IPS-18a (cell line): Measurements from ENCODE around the gene GAS1.

Experiments used
- H3K27ac ChIP-seq: one replicate; pipeline ENCODE4 v1.5.1; 2013; ENCODE audit warnings: low read length
- H3K27me3 ChIP-seq: one replicate; pipeline ENCODE4 v1.6.1; 2013; ENCODE audit warnings: mild to moderate bottlenecking, low read length; ENCODE audit not compliant: control insufficient read depth, insufficient read depth
- H3K36me3 ChIP-seq: one replicate; pipeline ENCODE4 v1.6.1; 2013; ENCODE audit warnings: low read depth, low read length; ENCODE audit not compliant: control insufficient read depth
- H3K4me1 ChIP-seq: one replicate; pipeline ENCODE4 v1.6.1; 2013; ENCODE audit warnings: low read depth, low read length; ENCODE audit not compliant: control insufficient read depth
- H3K4me3 ChIP-seq: one replicate; pipeline ENCODE4 v1.5.1; 2013; ENCODE audit warnings: low read length
- H3K9ac ChIP-seq: one replicate; pipeline ENCODE4 v1.6.1; 2013; ENCODE audit warnings: mild to moderate bottlenecking, low read length, moderate library complexity
- H3K9me3 ChIP-seq: one replicate; pipeline ENCODE4 v1.6.1; 2013; ENCODE audit warnings: low read depth, low read length; ENCODE audit not compliant: control insufficient read depth

Gene GAS1

GRCh38 chr9:86960938-86961337 is 13.6 kb upstream of the GAS1 start:
- Histone ChIP-seq H3K36me3 (no peaks in the 10 kb centered on the region), H3K9ac (no peak overlapping the region), H3K9me3 (no peaks in the 10 kb centered on the region), H3K4me3 (no peak overlapping the region), H3K27me3 (no peaks in the 10 kb centered on the region), H3K27ac (no peak overlapping the region), H3K4me1 (no peaks in the 10 kb centered on the region)

GRCh38 chr9:86958203-86958602 is 10.9 kb upstream of the GAS1 start:
- Histone ChIP-seq H3K9ac (no peak overlapping the region), H3K4me3 (no peak overlapping the region), H3K4me1 (no peaks in the 10 kb centered on the region), H3K27me3 (no peaks in the 10 kb centered on the region), H3K9me3 (no peaks in the 10 kb centered on the region), H3K27ac (no peak overlapping the region), H3K36me3 (no peaks in the 10 kb centered on the region)

GRCh38 chr9:86955561-86955960 is 8.3 kb upstream of the GAS1 start:
- Histone ChIP-seq H3K36me3 (no peaks in the 10 kb centered on the region), H3K4me1 (no peaks in the 10 kb centered on the region), H3K9ac (no peak overlapping the region), H3K27me3 (peaks cover under 1% of the 10 kb centered on the region), H3K9me3 (no peaks in the 10 kb centered on the region), H3K4me3 (no peak overlapping the region), H3K27ac (no peak overlapping the region)

- Histone ChIP-seq H3K9ac (no peak overlapping the region), H3K9me3 (no peaks in the 10 kb centered on the region), H3K36me3 (no peaks in the 10 kb centered on the region), H3K4me1 (no peaks in the 10 kb centered on the region), H3K27me3 (peaks cover 5% of the 10 kb centered on the region), H3K27ac (no peak overlapping the region), H3K4me3 (no peak overlapping the region)
Measured at GRCh38 chr9:86955042-86955441, 7.7 kb upstream of the GAS1 start.

- Histone ChIP-seq H3K4me3 (no peak overlapping the region), H3K9me3 (no peaks in the 10 kb centered on the region), H3K4me1 (peaks cover 11% of the 10 kb centered on the region), H3K27me3 (peaks cover 20% of the 10 kb centered on the region), H3K27ac (no peak overlapping the region), H3K9ac (no peak overlapping the region), H3K36me3 (no peaks in the 10 kb centered on the region)
Measured at GRCh38 chr9:86953181-86953580, 5.9 kb upstream of the GAS1 start.

GRCh38 chr9:86948074-86948929 is 996 bp upstream of the GAS1 start:
- H3K36me3 ChIP-seq = no peaks in the 10 kb centered on the region
- no peak overlapping the region for H3K27ac ChIP-seq
- H3K9ac ChIP-seq = peak overlapping the region; percentile 27

GRCh38 chr9:86946201-86947145 is 833 bp downstream of the GAS1 start:
- Histone ChIP-seq H3K4me1 (peaks cover 48% of the 10 kb centered on the region), H3K4me3 (peak overlapping the region; percentile 78), H3K27ac (no peak overlapping the region), H3K27me3 (peaks cover 57% of the 10 kb centered on the region), H3K36me3 (no peaks in the 10 kb centered on the region), H3K9ac (peak overlapping the region; percentile 66), H3K9me3 (no peaks in the 10 kb centered on the region)

More at GRCh38 chr9:86948074-86948929, 996 bp upstream of the GAS1 start:
- H3K4me1 ChIP-seq = peaks cover 30% of the 10 kb centered on the region
- H3K4me3 ChIP-seq = peak overlapping the region; percentile 78
- H3K27me3 ChIP-seq = peaks cover 41% of the 10 kb centered on the region
- H3K9me3 ChIP-seq = no peaks in the 10 kb centered on the region

- Histone ChIP-seq H3K4me3 (peak overlapping the region; percentile 78), H3K9me3 (no peaks in the 10 kb centered on the region), H3K27ac (no peak overlapping the region), H3K36me3 (no peaks in the 10 kb centered on the region), H3K4me1 (peaks cover 56% of the 10 kb centered on the region), H3K27me3 (peaks cover 64% of the 10 kb centered on the region), H3K9ac (peak overlapping the region; percentile 48)
Measured at GRCh38 chr9:86945728-86946200, 1.5 kb downstream of the GAS1 start.

GRCh38 chr9:86944796-86945727 is 2.2 kb downstream of the GAS1 start:
- Histone ChIP-seq H3K9me3 (no peaks in the 10 kb centered on the region), H3K36me3 (no peaks in the 10 kb centered on the region), H3K27me3 (peaks cover 65% of the 10 kb centered on the region), H3K9ac (peak overlapping the region; percentile 31), H3K4me3 (peak overlapping the region; percentile 78), H3K4me1 (peaks cover 63% of the 10 kb centered on the region), H3K27ac (no peak overlapping the region)

GRCh38 chr9:86943201-86944113 is 3.8 kb downstream of the GAS1 start:
- H3K4me3 ChIP-seq = peak overlapping the region; percentile 41
- peaks cover 55% of the 10 kb centered on the region for H3K4me1 ChIP-seq
- no peak overlapping the region for H3K9ac ChIP-seq
- no peaks in the 10 kb centered on the region for H3K9me3 ChIP-seq
- no peak overlapping the region for H3K27ac ChIP-seq
- no peaks in the 10 kb centered on the region for H3K36me3 ChIP-seq
- peaks cover 57% of the 10 kb centered on the region for H3K27me3 ChIP-seq
